ENCODE measurements around the gene PAQR4. TPM values are rescaled to one million over a fixed set of nuclear protein-coding genes. Genes with fewer than 3 reads are reported as not detected.
A peak's percentile ranks its signal among the peaks of the same experiment; 100 is the strongest.

Gene PAQR4
- total RNA-seq, 1 donor from 2014 or later: 18.3 TPM

GRCh38 chr16:3019594-3020246, 50.6 kb downstream of the PAQR4 start:
- DNase-seq (ENCODE audit: low spot score in 2 of 2) (no peak), FAIRE-seq (no peak)

GRCh38 chr16:3020247-3020603, 51.1 kb downstream of the PAQR4 start, which contains the start of gene TNFRSF12A:
Gene TNFRSF12A (plus strand): TSS chr16:3020368. CDS start chr16:3020398, 30 bp downstream.
- DNase-seq (ENCODE audit: low spot score in 2 of 2) (peak; percentile 83 to 91), FAIRE-seq (no peak)

DNA sequence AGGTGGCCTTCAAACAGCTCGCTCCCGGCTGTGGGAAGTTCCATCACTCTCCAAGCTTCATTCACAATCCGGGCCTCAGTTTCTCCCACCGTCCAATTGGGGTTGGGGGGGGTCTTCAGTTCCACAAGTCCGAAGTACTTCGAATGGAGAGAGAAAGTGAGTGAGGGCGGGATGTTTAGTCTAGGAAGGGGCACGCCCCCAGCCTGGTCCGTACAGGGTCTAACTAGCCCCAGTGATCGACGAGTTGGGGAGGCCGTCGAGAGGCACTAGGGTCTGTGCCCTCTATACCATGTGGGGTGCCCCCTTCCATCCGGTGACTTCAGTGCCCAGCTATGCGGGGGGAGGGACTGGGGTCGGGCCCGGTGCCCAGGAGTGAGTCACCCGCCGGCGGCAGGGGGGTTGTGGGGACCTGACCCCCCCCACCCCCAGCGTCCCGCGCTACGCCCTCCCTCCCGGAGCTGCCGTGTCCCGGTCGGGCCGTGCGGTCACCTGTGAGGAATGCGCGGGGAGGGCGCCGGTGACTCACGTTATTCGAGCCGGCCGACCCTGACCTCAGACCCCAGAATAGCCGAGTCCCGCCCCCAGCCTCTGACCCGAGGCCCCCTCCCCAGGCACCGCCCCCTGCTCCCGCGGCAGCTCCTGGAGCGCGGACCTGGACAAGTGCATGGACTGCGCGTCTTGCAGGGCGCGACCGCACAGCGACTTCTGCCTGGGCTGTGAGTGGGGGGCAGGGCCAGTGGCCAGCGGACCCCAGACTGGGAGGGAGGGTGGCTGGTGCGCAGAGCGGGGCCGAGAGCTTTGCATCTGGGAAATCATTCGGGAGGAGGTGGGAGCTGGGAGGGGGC, 51.7 kb downstream of the PAQR4 start:
- FAIRE-seq (no peak), DNase-seq (ENCODE audit: low spot score in 2 of 2) (peak; percentile 77 to 83)

DNA sequence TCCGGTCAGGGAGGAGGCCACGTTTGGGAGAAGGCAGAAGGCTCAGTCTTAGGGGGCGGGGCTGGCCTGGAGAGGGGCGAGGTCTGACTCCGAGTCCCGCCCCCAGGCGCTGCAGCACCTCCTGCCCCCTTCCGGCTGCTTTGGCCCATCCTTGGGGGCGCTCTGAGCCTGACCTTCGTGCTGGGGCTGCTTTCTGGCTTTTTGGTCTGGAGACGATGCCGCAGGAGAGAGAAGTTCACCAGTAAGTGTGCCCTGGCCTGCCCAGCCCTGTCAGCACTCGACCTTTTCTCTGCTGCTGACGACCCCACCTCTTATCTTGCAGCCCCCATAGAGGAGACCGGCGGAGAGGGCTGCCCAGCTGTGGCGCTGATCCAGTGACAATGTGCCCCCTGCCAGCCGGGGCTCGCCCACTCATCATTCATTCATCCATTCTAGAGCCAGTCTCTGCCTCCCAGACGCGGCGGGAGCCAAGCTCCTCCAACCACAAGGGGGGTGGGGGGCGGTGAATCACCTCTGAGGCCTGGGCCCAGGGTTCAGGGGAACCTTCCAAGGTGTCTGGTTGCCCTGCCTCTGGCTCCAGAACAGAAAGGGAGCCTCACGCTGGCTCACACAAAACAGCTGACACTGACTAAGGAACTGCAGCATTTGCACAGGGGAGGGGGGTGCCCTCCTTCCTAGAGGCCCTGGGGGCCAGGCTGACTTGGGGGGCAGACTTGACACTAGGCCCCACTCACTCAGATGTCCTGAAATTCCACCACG, 52.5 kb downstream of the PAQR4 start:
- no peak for DNase-seq (ENCODE audit: low spot score in 2 of 2)
- FAIRE-seq: no peak

- DNase-seq (ENCODE audit: low spot score in 2 of 2) (peak in 1 of 2 donors; percentile 81), FAIRE-seq (no peak)
These were observed 53.1 kb downstream of the PAQR4 start for GRCh38 chr16:3022208-3022683.

DNA sequence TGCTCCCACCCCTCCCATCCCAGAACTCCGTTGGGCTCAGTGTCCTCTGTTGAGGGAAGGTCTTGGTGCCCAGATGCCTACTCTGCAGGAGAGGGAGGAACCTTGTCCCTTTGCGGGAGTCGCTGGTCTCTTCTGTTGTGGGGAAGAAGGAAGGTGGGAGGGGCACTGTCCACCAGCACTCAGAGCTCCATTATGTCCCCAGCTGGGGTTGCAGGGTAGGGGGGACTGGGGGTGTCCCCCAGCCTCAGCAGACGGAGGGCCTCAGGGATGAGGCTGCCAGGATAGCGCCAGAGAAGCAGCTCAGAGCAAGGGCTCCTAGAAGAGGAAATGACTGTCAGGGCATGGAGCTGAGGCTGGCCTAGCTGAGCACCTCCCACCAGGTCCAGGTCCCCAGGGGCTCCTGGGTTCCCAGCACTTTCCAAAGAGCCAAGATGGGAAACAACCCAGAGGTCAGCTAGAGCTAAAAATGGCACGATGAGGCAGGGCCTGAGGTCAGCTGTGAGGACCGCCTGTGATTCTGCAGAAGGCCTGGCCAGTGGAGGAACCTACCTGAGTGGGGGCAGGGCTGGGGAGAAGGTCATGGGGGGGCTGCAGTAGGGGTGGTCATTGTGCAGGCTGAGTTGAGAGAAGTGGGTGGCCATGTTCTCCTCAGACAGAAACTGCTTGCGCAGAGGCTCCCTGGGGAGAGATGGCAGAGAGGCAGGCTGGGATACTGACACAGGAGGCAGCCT, 53.7 kb downstream of the PAQR4 start:
- DNase-seq (ENCODE audit: low spot score in 2 of 2) (peak in 1 of 2 donors; percentile 35), FAIRE-seq (no peak)

Small RNA genes within 50 kb of the gene (small RNA-seq; reads per million reads assigned to genes)
- gene LINC00514: not detected

Other genes starting within 250 kb of the PAQR4 start
- gene PRSS27, start 249.1 kb upstream of the PAQR4 start, total RNA-seq: 1.6 TPM
- 40.8 TPM for gene SRRM2, start 216.7 kb upstream of the PAQR4 start, total RNA-seq
- gene ELOB, start 192.1 kb upstream of the PAQR4 start, total RNA-seq: 128 TPM
- gene PRSS33, start 181.8 kb upstream of the PAQR4 start, total RNA-seq: not detected
- gene PRSS41, start 170.9 kb upstream of the PAQR4 start, total RNA-seq: not detected
- gene PRSS21, start 152.1 kb upstream of the PAQR4 start, total RNA-seq: not detected
- not detected for gene ZG16B, start 139.0 kb upstream of the PAQR4 start, total RNA-seq
- not detected for gene PRSS22, start 111.2 kb upstream of the PAQR4 start, total RNA-seq
- 46.5 TPM for gene FLYWCH2, start 86.1 kb upstream of the PAQR4 start, total RNA-seq
- 22.8 TPM for gene FLYWCH1, start 57.4 kb upstream of the PAQR4 start, total RNA-seq
- gene KREMEN2, start 5.1 kb upstream of the PAQR4 start, total RNA-seq: not detected
- gene PKMYT1, start 11.1 kb downstream of the PAQR4 start, total RNA-seq: 1.2 TPM
- gene CLDN9, start 43.6 kb downstream of the PAQR4 start, total RNA-seq: not detected
- 0.41 TPM for gene CLDN6, start 48.8 kb downstream of the PAQR4 start, total RNA-seq
- gene TNFRSF12A, start 51.0 kb downstream of the PAQR4 start, total RNA-seq: 0.82 TPM
- gene HCFC1R1, start 54.6 kb downstream of the PAQR4 start, total RNA-seq: 15.5 TPM
- gene THOC6, start 54.7 kb downstream of the PAQR4 start, total RNA-seq: 6.1 TPM
- gene BICDL2, start 67.6 kb downstream of the PAQR4 start, total RNA-seq: not detected
- gene MMP25, start 77.2 kb downstream of the PAQR4 start, total RNA-seq: 0.41 TPM
- gene IL32, start 96.3 kb downstream of the PAQR4 start, total RNA-seq: 0.82 TPM
- gene ZSCAN10, start 129.9 kb downstream of the PAQR4 start, total RNA-seq: not detected
- 17.9 TPM for gene ZNF205, start 143.2 kb downstream of the PAQR4 start, total RNA-seq
- gene ZNF213, start 165.7 kb downstream of the PAQR4 start, total RNA-seq: 6.9 TPM
- gene OR1F1, start 218.9 kb downstream of the PAQR4 start, total RNA-seq: 0.41 TPM

Data from frontal cortex (tissue), 4 donors.